ENCODE measurements around the gene ECSIT.

DNA sequence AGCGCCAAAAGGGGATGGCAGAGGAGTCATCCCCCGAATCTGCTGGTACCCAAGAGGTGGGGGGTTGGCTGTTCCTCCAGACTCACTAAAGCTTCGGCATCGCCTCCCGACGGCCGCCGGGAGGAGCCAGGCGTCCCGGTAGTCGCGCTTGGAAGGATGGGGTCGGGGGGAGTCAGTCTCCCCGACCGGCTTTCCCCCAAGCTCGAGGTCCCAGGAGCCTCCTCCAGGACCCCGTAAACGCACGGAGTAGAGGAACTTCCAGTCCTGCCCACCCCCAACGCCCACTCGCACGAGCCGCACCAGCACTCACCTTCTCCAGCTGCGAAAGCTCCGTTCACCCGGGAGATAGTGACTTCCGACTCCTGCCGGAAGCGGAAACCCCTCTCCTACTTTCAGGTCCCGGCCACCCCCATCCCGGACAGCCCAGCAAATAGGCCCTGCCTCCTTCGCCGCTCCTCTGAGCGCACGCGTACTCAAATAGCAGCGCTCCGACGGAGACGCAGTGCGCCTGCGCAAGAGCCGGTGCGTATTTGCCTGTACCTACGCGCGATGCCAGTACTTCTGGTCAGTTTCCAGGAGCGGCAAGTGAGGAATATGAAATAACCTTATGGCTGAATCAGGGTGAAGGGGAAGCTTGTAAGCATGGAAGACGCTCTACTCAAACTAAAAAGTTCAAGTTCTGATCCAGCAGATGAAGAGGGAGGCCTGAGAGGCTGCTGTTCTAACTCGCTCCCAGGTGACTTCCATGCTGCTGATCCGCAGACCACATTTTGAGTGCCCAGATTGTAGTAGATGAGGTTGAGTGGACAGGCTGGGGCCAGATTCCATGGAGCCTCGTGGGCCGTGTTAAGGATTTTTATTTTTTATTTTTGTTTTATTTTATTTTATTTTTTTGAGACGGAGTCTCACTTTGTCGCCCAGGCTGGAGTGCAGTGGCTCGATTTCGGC, 30.2 kb upstream of the ECSIT start, which contains the start of gene ELOF1:
- TF ChIP-seq CTCF (IDR thresholded peaks at IDR 0.05) (no peak), POLR2A (IDR thresholded peaks at IDR 0.05) (peak in 1 of 2 donors; percentile 53), POLR2AphosphoS5 (IDR thresholded peaks at IDR 0.05; ENCODE audit: insufficient read depth in 1 of 2, low read depth in 1 of 2) (peak; percentile 97 to 100)

Data from vagina (tissue), 2 donors.